Activated CD4-positive, CD25-positive, alpha-beta regulatory T cell treated with anti-CD3 and anti-CD28 coated beads, Interleukin-2, amount 50 U/mL, for 16 hours (primary cell): ENCODE data around the gene UHRF1.
"Not testable (repeated sequence)": the region's sequence is repeated elsewhere in the genome, so short reads cannot be mapped to it uniquely, and the experiment has no call there.

Source experiments
- DNase-seq: peaks from one replicate; pipeline ENCODE4 v3.0.0-alpha.2; 2020; ENCODE audit warnings: low read depth, low spot score

The UHRF1 gene

GRCh38 chr19:4970558-4971423 lies 61.5 kb downstream of the UHRF1 start:
- DNase-seq = no peak

DNA sequence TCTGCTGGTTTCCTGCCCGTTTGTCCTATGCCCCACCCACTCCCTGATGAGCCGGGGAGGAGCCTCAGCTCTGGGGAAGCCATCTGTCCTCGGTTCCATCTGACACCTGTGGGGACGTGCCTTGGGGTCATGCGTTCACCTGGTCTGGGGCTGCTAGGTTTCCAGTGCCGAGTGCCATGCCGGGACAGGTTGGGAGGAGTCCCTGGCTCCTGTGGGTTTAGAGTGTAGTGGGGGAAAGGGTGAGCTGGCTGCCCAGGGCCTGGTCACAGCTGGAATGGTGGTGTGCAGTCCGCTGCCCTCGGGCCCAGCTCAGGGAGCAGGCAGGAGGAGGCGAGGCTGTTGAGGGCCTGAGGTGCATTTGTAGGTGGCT lies 62.1 kb downstream of the UHRF1 start:
- DNase-seq = no peak

DNA sequence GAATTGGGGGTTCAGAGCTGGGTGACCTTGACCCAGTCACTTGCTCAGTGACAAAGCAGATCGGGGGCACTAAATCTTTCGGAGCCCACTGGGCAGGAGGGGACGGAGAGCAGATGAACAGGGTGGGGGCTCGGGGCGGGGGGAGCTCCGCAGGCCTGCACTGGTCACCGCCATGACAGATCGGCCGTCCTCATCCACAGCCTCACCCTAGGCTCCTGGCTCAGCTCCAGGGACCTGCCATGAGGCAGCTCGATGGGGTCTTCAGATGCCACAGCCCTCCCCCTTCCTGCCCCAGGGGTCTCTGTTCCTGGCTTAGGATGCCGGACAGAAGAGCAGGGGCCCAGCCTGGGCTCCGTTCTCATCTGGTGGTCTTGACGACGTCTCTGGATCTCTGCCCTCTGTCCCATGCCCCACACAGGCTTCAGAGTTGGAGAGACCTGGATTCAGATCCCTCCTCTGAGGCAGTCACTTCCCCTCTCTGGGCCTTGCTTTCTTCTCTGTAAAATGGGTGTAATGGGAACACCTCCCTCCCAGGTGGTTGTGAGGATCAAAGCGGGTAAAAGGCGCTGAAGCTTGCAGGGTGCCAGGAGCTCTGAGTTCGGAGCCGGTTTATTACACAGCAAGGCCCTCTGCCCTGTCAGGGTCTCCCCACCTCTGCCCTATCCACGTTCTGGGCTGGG lies 62.7 kb downstream of the UHRF1 start:
- no peak for DNase-seq

GRCh38 chr19:4972509-4973230 lies 63.4 kb downstream of the UHRF1 start:
- no peak for DNase-seq

DNA sequence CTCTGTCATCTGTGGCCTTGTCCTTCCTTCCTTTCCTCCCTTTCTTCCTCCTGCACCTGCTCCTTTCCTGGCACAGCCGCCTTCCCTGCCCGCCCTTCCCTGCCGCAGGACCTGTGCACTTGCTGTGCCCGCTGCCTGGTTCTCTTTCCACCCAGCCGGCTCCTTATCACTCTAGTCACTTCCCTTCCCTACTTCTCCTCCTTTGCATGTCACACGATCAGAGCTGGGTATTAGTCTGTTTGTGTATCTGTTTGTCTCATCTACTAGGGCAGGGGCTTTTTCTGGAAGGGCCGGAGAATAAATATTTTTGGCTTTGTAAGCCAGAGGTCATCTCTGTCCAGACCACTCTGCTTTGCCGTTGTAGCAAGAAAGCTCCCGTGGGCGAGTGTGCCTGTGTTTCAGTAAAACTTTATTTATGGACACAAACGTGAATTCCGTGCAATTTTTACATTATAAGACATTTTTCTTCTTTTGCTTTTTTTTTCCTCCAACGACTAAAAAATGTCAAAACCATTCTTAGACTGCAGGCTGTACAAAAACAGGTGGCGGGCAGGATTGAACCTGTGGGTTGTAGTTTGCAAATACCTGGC lies 65.7 kb downstream of the UHRF1 start:
- DNase-seq = no peak

DNA sequence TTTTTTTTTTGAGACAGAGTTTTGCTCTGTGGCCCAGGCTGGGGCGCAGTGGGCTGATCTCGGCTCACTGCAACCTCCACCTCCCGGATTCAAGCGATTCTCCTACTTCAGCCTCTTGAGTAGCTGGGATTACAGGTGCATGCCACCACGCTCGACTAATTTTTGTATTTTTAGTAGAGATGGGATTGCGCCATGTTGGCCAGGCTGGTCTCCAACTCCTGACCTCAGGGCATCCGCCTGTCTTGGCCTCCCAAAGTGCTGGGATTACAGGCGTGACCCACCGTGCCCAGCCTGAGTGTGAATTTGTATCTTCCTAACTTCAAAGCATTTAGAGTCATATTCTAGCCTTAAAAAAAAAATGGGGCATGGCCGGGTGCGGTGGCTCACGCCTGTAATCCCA lies 66.3 kb downstream of the UHRF1 start:
- not testable (repeated sequence) for DNase-seq

DNA sequence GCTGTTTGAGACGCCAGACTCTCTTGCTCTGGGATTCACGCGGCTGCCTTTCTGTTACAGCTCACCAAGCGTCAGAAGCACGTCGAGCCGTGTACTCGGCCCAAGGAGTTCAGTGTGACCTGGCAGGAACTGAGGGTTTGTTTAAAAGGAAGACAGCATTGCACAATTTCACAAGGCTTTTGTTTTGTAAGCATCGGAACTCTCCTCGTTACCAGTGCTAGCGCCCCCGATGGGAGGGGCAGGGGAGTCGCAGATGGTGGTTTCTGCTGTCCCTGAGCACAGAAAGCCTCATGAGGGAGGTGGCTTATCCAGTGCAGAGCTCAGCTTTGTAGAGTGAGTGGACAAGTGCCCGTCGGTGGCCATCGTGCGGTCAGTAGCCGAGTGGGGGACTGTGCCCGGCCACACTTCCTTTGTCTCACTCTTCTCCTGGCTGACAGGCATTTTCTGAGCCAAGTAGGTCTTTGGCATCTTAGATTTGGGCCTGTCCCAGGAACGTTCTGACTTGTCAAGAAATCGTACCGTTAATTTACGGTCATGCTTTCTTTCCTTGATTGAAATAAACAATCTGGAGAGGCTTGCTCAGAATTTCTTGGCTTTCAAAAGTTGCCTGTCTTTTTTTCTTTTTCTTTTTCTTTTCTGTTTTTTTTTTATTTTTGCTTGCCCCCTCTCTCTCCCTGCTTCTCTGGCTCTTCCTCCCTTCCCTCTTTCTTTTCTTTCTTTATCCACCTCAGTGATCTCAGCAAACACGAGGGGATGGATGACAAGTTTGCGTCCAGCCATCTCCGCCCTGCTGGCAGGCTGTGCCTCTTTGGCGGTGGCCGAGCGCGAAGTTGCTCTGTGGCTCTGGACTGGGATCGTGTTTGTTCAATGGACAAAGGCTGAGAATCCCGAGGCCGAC lies 67.3 kb downstream of the UHRF1 start:
- no peak for DNase-seq

- DNase-seq = no peak
Observed at GRCh38 chr19:4977299-4978174, 68.2 kb downstream of the UHRF1 start.

GRCh38 chr19:4979211-4979807 lies 70.0 kb downstream of the UHRF1 start:
- no peak for DNase-seq

DNA sequence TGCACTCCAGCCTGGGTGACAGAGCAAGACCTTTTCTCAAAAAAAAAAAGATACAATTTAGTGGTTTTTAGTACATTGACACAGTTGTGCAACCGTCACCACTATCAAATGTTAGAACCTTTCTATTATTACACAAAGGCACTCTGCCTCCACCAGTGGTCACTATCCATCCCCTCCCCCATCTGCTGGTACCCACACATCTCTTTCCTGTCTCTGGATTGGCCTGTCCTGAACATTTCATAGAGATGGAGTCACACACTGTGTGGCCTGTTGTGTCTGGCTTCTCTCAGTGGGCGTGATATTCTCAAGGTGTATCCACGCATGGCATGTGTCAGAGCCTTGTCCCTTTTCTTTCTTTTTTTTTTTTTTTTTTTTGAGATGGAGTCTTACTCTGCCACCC lies 70.8 kb downstream of the UHRF1 start:
- DNase-seq = no peak

- DNase-seq = no peak
Observed at GRCh38 chr19:4980838-4981680, 71.8 kb downstream of the UHRF1 start.

GRCh38 chr19:4981681-4981958 lies 72.3 kb downstream of the UHRF1 start:
- no peak for DNase-seq

DNA sequence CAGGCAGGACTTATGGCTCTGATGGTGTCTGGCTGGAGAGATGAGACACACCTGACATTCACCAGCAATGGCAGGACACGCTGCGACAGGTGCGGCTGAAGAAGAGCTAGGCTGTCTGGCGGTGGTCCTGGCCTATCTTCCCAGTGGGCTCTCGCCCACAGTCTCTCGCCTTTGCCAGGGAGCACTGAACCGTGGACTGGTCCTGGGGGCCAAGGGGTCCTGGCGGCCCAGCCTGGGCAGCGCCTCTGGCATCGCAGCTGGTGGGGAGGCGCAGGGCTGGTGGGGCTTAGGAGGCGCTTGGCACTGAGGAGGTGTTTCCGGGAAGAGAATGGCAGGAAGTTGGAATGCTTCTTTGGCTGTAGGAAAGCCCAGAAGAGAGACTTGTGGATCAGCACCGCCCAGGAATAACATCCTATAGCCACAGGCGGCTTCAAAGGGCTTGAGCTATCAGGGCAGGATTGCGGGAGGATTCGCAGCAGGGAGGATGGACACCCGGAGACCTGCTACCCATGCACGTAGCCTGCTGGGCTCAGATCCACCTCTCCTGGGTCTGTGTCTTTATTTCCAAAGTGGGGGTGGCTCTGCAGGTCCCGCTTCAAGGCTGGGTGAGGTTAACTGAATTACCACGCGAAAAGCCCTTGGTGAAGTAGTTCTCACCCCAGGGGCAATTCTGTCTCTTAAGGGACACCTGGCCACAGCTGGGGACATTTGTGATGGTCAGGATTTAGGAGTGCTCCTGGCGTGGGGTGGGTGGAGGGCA lies 74.2 kb downstream of the UHRF1 start:
- DNase-seq = no peak

- DNase-seq = no peak
Observed at GRCh38 chr19:4984106-4984380, 74.7 kb downstream of the UHRF1 start.

DNA sequence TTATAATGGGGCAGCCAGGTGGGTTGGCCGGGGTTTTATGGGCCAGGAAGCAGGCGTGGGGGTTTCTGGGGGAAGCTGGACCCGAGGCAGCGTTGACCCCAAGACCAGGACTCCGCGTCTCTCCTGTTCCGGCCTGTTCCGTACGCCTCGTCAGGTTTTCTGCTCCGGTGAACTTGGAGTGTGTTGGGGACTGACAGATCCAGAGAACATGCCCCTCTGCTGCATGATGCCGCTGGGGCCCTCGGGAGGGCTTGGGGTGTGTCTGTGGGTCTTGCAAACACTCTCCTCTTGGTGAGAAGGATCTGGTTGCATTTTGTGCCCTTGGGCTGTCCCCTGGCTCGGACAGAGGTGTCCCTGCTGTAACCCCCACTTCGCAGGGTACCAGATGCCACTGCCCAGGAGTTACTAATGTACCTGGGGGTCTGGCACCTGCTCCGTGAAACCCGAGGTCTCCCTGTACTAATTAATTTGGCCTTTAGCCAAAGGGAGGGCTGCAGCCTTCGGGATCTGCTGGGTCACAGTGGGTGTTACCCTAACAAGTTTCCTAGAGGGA lies 75.2 kb downstream of the UHRF1 start:
- DNase-seq = no peak

- no peak for DNase-seq
Observed at GRCh38 chr19:4985551-4985991, 76.3 kb downstream of the UHRF1 start.

DNA sequence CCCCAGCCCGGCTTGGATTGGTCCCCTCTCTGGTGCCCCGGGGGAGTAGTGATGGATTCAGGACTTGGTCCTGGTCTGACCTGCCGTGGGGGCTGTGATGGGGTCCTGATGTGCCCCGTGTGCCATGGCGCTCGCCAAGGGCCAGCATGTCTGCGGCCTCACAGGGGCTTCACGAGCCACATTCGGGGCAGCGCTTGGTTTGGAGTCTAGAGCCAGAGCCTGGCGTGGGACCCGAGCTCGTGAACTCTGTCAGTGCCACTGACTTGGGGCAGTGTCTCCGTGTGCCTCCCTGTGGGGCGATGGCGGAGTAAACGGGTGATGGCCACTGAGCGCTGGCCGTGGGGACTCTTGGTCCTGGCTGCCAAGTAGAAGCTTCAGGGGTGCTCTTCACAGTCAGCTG lies 76.8 kb downstream of the UHRF1 start:
- DNase-seq = no peak

- DNase-seq = no peak
Observed at GRCh38 chr19:4986471-4986891, 77.2 kb downstream of the UHRF1 start.
